Peyer's patch (tissue), 4 donors: Measurements from ENCODE around the gene MYO18B. TPM values are rescaled to one million over a fixed set of nuclear protein-coding genes. Genes with fewer than 3 reads are reported as not detected.

Experiments
- DNase-seq, 3 donors: peaks; one replicate each; pipeline ENCODE4 v3.0.0-alpha.2; 2017 to 2019
- H3K27ac ChIP-seq, 4 donors: fragments of 200-600 bp; sonication (generic); one replicate each; pipeline ENCODE4 v1.5.1; 2016 to 2019
- H3K27me3 ChIP-seq, 2 donors: fragments of 200-600 bp; sonication (generic); one replicate each; pipeline ENCODE4 v1.5.1; 2019
- H3K36me3 ChIP-seq, 3 donors: fragments of 200-600 bp; sonication (generic); one replicate each; pipeline ENCODE4 v1.5.1; 2016 to 2019
- H3K4me1 ChIP-seq, 4 donors: fragments of 200-600 bp; sonication (generic); one replicate each; pipeline ENCODE4 v1.5.1; 2016 to 2019
- H3K4me3 ChIP-seq, 4 donors: fragments of 200-600 bp; sonication (generic); 1 replicate in 3 of 4; 2 replicates in 1 of 4; pipeline ENCODE4 v1.5.1; 2016 to 2019; ENCODE audit warnings: mild to moderate bottlenecking in 1 of 4
- H3K9me3 ChIP-seq, 4 donors: fragments of 200-600 bp; sonication (generic); one replicate each; pipeline ENCODE4 v1.5.1; 2016 to 2019; ENCODE audit warnings: mild to moderate bottlenecking in 1 of 4
- POLR2A ChIP-seq, 2 donors: fragments of 450-650 bp; IDR thresholded peaks; one replicate each; pipeline ENCODE4 v1.5.1; 2017; ENCODE audit warnings: antibody characterized with exemption in 2 of 2, mild to moderate bottlenecking in 2 of 2, moderate library complexity in 2 of 2
- small RNA-seq, 2 donors: library from RNA; depleted of rRNA; stranded (forward); fragments of <200 nt; gene quantifications; one replicate each; pipeline ENCODE3, GENCODE V24; 2016
- total RNA-seq, 4 donors: library from RNA; depleted of rRNA; stranded (reverse); fragments of >200 nt; gene quantifications; one replicate each; pipeline ENCODE4 v1.1.0, GENCODE V29; 2016
- TF ChIP-seq, protein P1 (sequence below), 6 experiments: fragments of 450-650 bp in 4 of 6; fragments of 200-600 bp in 2 of 6; sonication (generic) in 1 of 6; IDR thresholded peaks; one replicate each; pipeline ENCODE4 v1.5.1; 2017 to 2019; ENCODE audit warnings: antibody characterized with exemption in 6 of 6, mild to moderate bottlenecking in 3 of 6, moderate library complexity in 1 of 6

MYO18B gene
- total RNA-seq, 4 donors from 2014 or later = 0.28 to 0.83 TPM; not detected in 2

DNA sequence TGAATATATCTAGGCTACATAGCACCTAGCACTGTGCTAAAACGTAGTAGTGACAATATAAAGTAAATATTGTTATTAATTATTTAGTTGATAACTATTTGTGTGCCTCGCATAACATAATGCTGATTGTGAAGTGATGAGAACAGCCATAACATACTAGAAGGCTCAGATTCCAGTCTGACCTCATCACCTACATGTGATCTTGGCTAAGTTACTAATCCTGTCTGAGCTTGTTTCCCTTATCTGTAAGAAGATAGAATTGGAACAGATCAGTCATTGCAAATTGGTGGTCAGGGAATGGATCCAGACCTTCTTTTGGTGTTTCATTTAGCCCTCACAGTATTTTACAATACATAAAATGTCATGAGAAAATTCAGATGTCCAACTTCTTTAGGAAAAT, 323.9 kb downstream of the MYO18B start:
- DNase-seq = no peak
- no peaks in the 10 kb centered on the region for H3K9me3 ChIP-seq
- no peak for TF ChIP-seq POLR2A (IDR thresholded peaks at IDR 0.05)
- no peaks in the 10 kb centered on the region for H3K4me1 ChIP-seq
- H3K27me3 ChIP-seq = no peaks in the 10 kb centered on the region
- no peak overlapping the region for H3K4me3 ChIP-seq
- no peak overlapping the region for H3K27ac ChIP-seq
- H3K36me3 ChIP-seq = no peaks in the 10 kb centered on the region

DNA sequence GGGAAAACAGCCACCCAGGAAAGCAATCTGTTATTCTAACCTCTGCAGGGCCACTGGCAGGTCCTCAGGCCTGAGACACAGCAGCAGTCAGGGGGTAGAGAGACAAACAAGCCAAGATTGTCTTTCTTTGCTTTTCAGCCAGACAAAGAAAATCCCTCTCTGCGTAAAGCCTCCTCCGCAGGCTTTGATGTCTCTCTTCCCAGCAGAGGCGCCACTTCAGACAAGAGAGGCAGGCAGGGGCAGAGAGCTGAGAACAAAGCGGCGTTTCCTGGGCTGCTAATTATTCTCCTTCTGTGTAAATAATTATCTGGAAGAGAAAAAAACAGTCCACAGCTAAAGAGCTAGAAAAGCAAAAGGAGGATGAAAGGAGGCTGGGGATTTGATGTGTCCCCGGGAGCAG, 324.5 kb downstream of the MYO18B start:
- Histone ChIP-seq H3K27ac (no peak overlapping the region), H3K4me1 (no peaks in the 10 kb centered on the region), H3K9me3 (no peaks in the 10 kb centered on the region), H3K27me3 (no peaks in the 10 kb centered on the region), H3K4me3 (no peak overlapping the region), H3K36me3 (no peaks in the 10 kb centered on the region)
- TF ChIP-seq, protein P1, sequence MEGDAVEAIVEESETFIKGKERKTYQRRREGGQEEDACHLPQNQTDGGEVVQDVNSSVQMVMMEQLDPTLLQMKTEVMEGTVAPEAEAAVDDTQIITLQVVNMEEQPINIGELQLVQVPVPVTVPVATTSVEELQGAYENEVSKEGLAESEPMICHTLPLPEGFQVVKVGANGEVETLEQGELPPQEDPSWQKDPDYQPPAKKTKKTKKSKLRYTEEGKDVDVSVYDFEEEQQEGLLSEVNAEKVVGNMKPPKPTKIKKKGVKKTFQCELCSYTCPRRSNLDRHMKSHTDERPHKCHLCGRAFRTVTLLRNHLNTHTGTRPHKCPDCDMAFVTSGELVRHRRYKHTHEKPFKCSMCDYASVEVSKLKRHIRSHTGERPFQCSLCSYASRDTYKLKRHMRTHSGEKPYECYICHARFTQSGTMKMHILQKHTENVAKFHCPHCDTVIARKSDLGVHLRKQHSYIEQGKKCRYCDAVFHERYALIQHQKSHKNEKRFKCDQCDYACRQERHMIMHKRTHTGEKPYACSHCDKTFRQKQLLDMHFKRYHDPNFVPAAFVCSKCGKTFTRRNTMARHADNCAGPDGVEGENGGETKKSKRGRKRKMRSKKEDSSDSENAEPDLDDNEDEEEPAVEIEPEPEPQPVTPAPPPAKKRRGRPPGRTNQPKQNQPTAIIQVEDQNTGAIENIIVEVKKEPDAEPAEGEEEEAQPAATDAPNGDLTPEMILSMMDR (IDR thresholded peaks at IDR 0.05) = no peak
- no peak for TF ChIP-seq POLR2A (IDR thresholded peaks at IDR 0.05)
- no peak for DNase-seq

- no peaks in the 10 kb centered on the region for H3K27me3 ChIP-seq
- no peaks in the 10 kb centered on the region for H3K36me3 ChIP-seq
- TF ChIP-seq, protein P1 (IDR thresholded peaks at IDR 0.05) = no peak
- TF ChIP-seq POLR2A (IDR thresholded peaks at IDR 0.05) = no peak
- no peak overlapping the region for H3K4me3 ChIP-seq
- H3K4me1 ChIP-seq = no peaks in the 10 kb centered on the region
- DNase-seq = no peak
- no peak overlapping the region for H3K27ac ChIP-seq
- no peaks in the 10 kb centered on the region for H3K9me3 ChIP-seq
These were observed 326.6 kb downstream of the MYO18B start for GRCh38 chr22:26068571-26068970.

DNA sequence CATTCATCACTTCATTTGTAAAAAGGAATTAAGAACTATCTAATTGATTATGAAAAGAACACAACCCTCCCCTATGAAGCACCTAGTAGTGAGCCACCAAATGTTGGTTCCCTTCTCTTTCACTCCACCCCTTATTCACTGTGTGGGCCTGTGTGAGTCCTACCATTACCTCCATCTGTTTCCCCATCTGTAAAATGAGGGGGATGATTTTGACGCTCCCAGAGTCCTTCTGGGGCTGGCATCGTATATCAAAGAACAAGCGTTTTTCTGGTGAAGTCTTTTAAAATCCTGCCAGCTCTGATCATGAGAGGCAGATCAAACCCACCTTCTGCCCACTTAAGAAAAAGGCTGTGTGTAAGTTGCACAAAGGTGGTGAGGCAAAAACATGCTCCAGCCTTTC, 330.6 kb downstream of the MYO18B start:
- no peak overlapping the region for H3K4me3 ChIP-seq
- H3K9me3 ChIP-seq = no peaks in the 10 kb centered on the region
- H3K4me1 ChIP-seq = no peaks in the 10 kb centered on the region
- no peak for DNase-seq
- TF ChIP-seq, protein P1 (IDR thresholded peaks at IDR 0.05) = no peak
- TF ChIP-seq POLR2A (IDR thresholded peaks at IDR 0.05) = no peak
- H3K27ac ChIP-seq = no peak overlapping the region
- no peaks in the 10 kb centered on the region for H3K36me3 ChIP-seq
- no peaks in the 10 kb centered on the region for H3K27me3 ChIP-seq

GRCh38 chr22:26075251-26075650, 333.3 kb downstream of the MYO18B start:
- Histone ChIP-seq H3K4me1 (no peaks in the 10 kb centered on the region), H3K9me3 (no peaks in the 10 kb centered on the region), H3K36me3 (no peaks in the 10 kb centered on the region), H3K27me3 (no peaks in the 10 kb centered on the region), H3K4me3 (no peak overlapping the region), H3K27ac (no peak overlapping the region)
- no peak for DNase-seq
- no peak for TF ChIP-seq POLR2A (IDR thresholded peaks at IDR 0.05)
- TF ChIP-seq, protein P1 (IDR thresholded peaks at IDR 0.05) = no peak

GRCh38 chr22:26079009-26079408, 337.0 kb downstream of the MYO18B start:
- no peak overlapping the region for H3K27ac ChIP-seq
- no peaks in the 10 kb centered on the region for H3K4me1 ChIP-seq
- DNase-seq = no peak
- no peaks in the 10 kb centered on the region for H3K9me3 ChIP-seq
- no peak overlapping the region for H3K4me3 ChIP-seq
- H3K36me3 ChIP-seq = no peaks in the 10 kb centered on the region
- no peaks in the 10 kb centered on the region for H3K27me3 ChIP-seq
- TF ChIP-seq POLR2A (IDR thresholded peaks at IDR 0.05) = no peak

Small RNA genes within 50 kb of the gene (small RNA-seq; reads per million reads assigned to genes)
- gene RN7SKP169 = 0 reads per million in 2 donors
- gene RNA5SP494 = 0 reads per million in 2 donors
- 0 reads per million in 2 donors for gene Z98949.2

Other genes with a start within 250 kb of the MYO18B start
- gene GRK3, start 177.5 kb upstream of the MYO18B start, total RNA-seq = 10 to 100 TPM in 1 of 4 donors, 1 to 10 TPM in 3; 2.0 to 12.4 (median 3.6) TPM